HG03097 (cell line): ENCODE results near the gene ZNF431.
"Not testable (repeated sequence)": the region's sequence is repeated elsewhere in the genome, so short reads cannot be mapped to it uniquely, and the experiment has no call there.

Experiments
- ATAC-seq: cut with Tn5 transposase; IDR thresholded peaks from one replicate; pipeline ENCODE4 v1.9.1; 2021; ENCODE audit not compliant: unreplicated experiment, low FRiP score

The ZNF431 gene

DNA sequence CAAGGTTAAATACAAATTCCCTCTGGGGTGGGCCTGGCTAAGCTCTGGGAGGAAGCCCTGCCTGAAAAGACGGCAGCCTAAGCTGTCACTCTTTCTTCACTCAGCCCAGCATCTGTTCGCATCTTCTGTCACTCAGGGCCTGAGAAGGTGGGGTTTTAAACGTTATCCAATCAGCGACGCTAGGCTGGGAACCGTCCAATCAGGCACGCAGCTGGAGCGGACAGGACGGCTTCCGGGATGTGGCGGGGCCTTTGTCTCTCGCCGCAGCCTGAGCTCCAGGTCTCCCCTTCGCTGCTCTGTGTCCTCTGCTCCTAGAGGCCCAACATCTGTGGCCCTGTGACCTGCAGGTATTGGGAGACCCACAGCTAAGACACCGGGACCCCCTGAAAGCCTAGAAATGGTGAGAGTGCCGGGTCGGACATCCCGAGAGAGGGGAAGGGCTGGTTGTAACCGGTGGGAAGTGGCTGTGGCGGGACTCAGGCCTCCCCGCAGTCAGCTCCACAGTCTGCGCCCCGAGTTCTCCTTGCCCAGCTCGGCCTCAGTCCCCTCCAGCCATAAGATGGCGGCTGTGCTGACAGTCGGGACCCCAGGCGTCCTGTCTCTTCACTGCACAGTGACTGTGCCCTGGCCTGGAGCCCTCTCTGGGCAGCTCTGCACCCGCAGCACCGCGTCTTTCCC is at the start of gene ZNF431:
ZNF431 (plus strand) TSS at position 254 of the 678 bp plus-strand sequence; CDS start at position 398, 144 bp downstream.
- ATAC-seq = peak; percentile 99

DNA sequence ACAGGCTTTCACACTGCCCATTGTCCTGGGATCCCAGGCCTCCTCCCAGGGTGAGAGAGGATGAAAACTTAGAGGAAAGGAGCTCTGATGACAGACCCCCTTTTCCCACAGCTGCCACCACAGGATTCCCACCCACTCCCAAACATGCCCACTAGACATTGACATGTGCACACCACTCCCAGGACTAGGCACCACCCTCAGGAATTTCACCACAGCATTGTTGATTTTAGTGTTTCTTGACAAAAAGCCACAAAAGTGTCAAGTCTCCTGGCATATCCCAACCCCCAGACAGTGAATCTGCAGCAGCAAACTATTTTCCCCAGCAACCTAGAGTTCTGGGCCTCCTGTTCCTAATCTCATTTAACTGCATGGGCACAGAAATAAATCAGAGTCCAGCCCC is 49.7 kb upstream of the ZNF431 start:
- no peak for ATAC-seq

DNA sequence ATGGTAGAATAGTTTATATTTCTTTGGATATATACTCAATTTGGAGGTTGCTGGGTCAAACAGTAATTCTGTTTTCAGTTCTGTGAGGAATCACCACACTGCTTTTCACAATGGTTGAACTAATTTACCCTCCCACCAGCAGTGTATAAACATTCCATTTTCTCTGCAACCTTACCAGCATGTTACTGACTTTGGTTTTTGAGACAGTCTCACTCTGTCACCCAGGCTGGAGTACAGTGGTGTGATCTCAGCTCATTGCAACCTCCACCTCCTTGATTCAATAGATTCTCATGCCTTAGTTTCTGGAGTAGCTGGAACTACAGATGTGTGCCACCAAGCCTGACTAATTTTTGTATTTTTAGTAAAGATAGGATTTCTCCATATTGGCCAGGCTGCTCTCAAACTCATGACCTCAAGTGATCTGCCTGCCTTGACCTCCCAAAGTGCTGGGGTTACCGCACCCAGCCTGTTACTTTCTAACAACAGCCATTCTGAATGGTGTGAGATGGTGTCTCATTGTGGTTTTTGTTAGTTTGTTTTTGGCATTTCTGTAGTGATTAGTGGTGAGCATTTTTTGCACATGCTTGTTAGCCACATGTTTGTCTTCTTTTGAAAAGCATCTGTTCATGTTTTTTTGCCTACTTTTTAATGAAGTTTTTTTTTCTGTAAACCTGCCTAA is 47.4 kb upstream of the ZNF431 start:
- ATAC-seq = no peak

DNA sequence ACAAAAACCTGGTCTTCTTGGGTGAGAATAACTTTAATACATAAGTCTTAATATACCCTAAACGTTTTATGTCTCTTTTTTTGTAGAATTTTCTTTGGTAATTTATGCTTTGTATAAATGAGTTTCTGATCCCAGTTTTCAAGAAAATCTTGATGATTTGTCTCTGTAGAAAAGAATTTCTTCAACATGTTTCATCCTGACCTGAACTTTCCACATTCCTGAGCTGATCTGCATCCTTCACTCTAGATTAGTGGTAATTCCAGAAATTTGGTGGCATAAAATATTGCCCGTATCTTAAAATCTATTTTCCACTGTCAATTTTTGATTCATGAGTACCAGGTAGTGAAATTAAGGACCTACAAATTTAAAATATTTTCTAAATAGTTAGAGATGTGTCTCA is 43.5 kb upstream of the ZNF431 start:
- no peak for ATAC-seq

- ATAC-seq = no peak
Observed at GRCh38 chr19:21101521-21102242, 40.2 kb upstream of the ZNF431 start.

DNA sequence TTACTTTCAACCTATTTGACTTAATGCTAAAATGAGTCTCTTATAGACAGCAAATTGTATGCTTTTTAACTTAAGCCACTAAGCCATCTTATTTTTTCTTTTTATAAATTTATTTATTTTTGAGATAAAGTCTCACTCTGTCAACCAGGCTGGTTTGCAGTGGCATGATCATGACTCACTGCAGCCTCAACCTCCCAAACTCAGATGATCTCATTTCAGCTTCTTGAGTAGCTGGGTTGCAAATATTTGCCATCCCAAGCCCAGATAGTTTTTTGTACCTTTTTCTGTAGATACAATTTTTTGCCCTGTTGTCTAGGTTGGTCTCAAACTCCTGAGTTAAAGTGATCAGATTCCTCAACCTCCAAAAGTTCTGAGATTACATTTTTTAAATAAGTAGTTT is 32.7 kb upstream of the ZNF431 start:
- ATAC-seq = no peak

DNA sequence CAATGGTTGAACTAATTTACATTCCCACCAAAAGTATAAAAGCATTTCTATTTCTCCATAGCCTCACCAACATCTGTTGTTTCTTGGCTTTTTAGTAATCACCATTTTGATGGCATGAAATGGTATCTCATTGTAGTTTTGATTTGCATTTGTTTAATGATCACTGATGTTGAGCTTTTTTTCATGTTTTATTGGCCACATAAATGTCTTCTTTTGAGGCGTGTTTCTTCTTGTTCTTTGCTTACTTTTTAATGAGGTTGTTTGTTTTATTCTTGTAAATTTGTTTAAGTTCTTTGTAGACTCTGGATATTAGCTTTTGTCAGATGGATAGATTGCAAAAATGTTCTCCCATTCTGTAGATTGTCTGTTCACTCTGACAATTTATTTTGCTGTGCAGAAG is 31.7 kb upstream of the ZNF431 start:
- no peak for ATAC-seq

DNA sequence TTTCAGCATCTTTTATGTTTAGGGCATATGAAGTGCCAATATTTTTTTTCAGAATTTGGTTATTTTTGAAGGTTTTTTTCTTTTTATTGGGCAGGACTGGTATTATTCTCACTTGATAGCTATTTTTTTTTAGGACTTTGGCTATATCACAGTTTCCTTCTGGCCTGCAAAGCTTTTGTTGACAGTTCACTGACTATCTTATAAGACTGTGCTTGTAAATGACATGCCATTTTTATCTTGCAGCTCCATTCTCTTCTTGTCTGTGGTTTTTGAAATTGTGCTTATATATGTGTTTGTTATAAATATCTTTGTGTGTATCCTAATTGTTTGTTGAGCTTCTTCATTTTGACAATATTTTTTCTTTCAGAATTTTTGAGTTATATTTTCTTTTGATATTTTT is 26.4 kb upstream of the ZNF431 start:
- ATAC-seq = no peak

- no peak for ATAC-seq
Observed at GRCh38 chr19:21117041-21117907, 24.6 kb upstream of the ZNF431 start.

- no peak for ATAC-seq
Observed at GRCh38 chr19:21126078-21126477, 15.8 kb upstream of the ZNF431 start.

- no peak for ATAC-seq
Observed at GRCh38 chr19:21127001-21127400, 14.8 kb upstream of the ZNF431 start.

GRCh38 chr19:21127898-21128297 is 13.9 kb upstream of the ZNF431 start:
- no peak for ATAC-seq

- no peak for ATAC-seq
Observed at GRCh38 chr19:21128901-21129698, 12.7 kb upstream of the ZNF431 start.

- ATAC-seq = no peak
Observed at GRCh38 chr19:21130097-21130775, 11.6 kb upstream of the ZNF431 start.

DNA sequence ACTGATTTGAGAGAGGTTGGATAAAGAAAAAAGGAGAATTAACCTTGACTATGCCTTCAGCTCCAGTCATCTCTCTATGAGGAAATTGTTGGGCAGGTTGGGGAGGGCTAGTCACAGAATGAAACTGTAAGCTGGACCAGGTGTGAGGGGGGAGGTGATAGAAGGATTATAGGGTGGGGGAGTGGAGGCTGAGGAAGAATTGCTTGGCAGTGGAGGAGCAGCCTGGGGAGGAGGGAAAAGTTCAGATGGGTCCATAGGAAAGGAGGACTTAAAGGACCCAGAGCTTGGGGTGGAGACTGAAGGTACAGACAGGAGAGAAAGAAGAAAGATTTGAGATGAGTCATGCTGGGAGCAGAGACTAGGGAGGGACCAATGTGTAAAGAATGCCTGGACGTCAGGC is 8.2 kb upstream of the ZNF431 start:
- ATAC-seq = no peak

DNA sequence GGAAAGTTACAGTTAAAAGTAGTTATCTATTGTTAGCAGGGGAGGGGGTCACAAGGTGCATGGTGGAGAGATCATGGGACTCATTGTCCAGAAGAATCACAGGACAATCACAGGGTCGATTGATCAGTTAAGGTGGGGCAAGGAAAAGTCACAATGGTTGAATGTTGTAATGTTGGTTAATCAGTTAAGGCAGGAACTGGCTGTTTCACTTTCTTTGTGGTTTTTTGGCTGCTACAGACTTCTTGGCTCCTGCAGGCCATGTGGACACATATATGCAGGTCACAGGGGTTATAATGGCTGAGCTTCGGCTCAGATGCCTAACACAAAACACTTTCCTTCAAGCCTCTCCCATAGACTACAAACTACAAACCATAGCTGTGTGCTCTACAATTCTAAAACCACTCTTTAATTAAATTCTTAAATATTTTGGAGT is 6.9 kb upstream of the ZNF431 start:
- ATAC-seq = no peak

DNA sequence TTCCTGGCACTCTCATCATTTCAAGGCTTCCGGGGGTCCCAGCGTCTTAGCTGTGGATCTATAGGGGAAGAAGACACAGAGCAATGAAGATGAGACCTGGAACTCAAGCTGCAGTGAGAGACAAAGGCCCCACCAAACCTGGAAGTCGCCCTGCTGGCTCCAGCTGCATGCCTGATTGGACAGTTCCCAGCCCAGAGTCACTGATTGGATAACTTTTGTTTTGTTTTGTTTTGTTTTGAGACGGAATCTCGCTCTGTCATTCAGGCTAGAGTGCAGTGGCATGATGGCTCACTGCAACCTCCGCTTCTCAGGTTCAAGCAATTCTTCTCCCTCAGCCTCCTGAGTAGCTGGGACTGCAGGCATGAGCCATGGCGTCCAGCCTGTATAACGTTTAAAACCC is 6.4 kb upstream of the ZNF431 start:
- no peak for ATAC-seq

DNA sequence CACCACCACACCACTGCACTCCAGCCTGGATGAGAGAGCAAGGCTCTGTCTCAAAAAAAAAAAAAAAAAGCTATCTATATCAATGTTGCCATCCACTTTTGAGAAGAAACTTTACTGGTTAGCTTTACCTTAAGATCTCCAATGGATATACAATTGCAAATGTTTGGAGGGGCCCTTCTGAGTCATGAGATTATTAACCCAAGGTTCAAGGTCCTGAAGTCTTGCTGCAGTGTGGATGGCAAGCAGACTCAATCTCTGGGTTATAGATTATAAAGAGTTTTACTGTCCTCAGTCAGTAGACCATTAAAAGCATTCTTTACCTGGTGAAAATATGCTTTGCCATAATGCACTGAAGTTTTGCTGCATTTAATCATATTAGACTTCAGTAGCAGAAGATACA is 3.7 kb upstream of the ZNF431 start:
- ATAC-seq = no peak

DNA sequence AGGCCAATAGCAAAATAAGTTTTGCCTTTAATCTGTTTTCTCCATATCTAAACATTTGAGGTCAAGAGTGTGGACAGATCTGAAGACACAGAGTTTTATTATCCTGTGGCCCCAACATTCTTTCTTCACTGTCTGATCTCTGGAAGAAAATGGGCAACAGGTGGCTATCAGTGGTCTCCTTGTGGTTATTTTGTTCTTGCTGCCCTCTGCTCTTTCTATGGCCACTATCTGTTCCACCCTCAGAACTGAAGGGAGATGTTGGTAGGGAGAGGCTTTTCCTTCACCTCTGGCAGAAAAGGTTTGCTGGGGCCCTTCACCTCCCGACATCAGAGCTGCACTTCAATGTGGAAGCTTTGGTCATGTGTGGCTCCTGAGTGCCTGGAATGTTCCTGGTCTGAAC is 834 bp upstream of the ZNF431 start:
- not testable (repeated sequence) for ATAC-seq
